Measurements from ENCODE around the gene DIAPH3.

DIAPH3 gene

DNA sequence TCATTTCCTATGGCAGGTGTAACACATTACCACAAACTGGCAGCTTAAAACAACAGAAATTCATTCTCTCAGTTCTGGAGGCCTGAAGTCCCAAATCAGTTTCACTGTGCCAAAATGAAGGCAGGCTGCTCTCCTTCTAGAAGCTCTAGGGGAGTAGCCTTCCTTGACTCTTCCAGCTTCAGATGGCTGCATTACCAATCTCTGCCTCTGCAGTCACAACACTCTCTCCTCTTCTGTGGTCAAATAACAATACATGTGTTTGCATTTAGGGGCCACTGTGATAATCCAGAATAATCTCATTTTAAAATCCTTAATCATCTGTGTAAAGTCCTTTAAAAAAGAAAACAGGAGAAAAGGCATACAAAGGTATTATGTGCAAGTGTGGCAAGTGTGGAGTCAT, 7.8 kb downstream of the DIAPH3 start:
- DNase-seq: no peak

- DNase-seq: no peak
These were observed 10.8 kb downstream of the DIAPH3 start for GRCh38 chr13:60152904-60153303.

DNA sequence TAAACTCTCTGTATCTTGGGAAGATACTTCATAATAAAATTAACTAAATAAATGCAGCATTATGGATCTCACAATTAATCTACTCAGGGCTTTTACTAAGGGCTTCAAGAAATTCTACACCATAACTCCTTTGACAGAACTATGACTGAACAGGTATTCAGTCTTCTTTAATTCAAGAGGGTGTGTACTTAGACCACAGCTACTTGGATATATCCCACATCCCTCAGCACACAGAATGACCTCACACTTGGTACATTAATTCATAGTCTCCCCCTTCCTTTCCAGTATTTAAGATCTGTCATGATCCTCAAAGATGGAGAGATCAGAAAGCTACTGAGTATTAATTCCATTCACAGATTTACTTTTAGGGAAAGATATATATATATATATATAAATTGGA, 11.6 kb downstream of the DIAPH3 start:
- no peak for DNase-seq

- no peak for DNase-seq
These were observed 13.2 kb downstream of the DIAPH3 start for GRCh38 chr13:60150538-60150937.

DNA sequence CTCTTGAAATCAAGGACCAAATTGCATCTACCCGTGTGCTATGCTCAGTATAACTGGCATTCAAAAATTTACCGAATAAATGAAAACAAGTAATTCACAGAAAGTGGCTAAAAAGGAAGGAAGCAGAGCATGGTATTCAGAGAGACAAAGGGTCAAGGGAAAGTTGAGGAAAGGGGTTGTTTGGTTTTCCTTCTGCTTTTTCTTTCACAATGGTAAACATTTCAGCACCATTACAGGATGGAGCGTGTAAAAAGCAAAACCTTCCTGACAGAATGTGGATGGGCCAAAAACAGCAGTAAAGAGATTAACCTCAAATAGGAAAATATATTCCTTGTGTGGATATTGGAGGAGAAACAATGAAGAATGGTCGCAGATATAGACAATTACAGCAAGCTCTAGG, 14.8 kb downstream of the DIAPH3 start:
- no peak for DNase-seq

DNA sequence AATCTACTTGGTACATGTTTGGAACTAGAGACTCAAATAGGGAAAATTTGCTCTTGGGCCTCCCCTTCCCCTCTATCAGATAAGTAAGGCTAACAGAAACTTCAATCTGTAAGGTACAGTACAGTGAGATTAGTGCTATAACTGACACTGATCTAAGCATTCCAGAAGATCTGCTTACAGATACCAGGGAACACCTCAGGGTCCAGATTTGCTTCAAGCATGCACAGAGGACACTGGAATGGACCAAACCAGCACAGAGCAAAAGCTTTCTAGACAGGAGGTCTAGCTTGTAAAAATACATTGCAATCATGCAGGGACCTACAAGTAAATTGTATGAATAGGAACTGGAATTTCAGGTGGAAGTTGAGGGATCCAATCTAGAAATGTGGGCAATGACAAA, 16.4 kb downstream of the DIAPH3 start:
- no peak for DNase-seq

DNA sequence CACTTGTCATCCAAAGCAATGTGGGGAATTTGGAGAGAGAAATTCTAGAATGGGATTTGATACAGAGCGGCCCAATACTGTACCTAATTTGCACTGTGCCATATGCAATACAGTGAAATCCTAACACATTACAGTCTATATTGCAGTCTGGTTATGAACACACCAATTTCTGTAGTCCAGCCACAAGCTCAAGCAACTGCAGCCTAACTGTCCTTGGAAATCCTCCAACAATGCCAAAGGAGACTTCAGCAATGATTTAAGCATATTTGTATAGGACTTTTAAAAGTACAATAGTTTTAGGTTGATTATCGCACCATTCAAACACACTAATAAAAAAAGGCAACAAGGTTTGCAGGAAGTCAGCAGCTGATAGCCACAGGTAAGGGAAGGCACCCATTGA, 17.3 kb downstream of the DIAPH3 start:
- DNase-seq: no peak

DNA sequence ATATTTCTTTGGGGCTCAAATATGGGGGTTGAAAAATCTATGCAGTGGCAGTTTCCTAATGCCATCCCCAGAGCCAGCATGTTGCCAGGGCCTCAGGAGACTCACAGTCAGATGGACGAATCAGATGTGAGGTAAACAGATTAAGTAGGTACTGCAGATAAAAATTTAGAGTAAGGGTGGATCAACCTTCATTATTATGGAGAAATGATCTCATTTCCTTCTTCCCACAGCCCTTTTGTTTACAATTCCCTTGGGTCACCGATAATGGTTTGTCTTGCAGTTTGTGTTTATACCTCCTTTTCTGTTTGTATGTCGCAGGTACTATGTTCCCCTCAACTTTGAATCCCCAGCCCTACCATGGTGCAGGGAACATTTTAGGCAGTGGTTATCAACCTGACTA, 20.0 kb downstream of the DIAPH3 start:
- no peak for DNase-seq

GRCh38 chr13:60139272-60139671, 24.5 kb downstream of the DIAPH3 start:
- no peak for DNase-seq

DNA sequence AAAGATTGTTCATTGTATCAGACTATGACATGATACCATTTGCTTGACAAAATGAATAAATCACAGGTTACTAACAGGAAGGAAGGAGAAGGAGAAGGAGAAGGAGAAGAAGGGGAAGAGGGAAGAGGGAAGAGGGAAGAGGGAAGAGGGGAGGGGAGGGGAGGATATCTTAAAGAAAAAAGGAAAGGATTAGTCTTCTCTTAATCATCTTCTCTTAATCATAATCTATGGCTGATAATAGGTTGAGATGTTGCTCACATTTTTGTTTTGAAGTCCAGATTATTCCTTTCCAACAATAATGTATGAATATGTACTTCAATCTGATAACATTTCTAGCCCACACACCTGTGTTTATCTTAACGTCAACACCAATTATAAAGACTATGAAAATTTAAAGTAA, 25.1 kb downstream of the DIAPH3 start:
- no peak for DNase-seq

GRCh38 chr13:60137911-60138560, 25.7 kb downstream of the DIAPH3 start:
- no peak for DNase-seq

DNA sequence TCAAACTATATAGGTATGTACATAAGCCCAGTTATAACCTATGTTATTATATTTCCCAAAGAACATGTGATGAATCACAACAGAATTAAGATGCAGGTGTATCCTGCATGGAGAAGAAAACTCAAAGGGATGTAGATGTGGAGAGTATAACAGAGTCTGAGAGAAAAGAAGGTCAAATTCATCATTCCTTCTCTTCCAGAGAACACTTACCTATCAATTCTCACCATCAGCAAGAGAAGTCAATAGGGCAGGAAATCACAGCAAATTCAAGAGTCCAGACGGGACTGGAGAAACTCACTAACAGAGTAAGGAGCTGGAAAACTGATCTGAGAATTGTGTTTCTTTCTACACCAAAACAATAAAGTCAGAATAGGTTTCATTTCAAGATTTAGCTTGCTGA, 28.4 kb downstream of the DIAPH3 start:
- DNase-seq: no peak

GRCh38 chr13:60134376-60134775, 29.4 kb downstream of the DIAPH3 start:
- peak in 1 of 2 donors; percentile 2 for DNase-seq

GRCh38 chr13:60121337-60121687, 42.4 kb downstream of the DIAPH3 start:
- no peak for DNase-seq

- no peak for DNase-seq
These were observed 43.0 kb downstream of the DIAPH3 start for GRCh38 chr13:60120617-60121336.

DNA sequence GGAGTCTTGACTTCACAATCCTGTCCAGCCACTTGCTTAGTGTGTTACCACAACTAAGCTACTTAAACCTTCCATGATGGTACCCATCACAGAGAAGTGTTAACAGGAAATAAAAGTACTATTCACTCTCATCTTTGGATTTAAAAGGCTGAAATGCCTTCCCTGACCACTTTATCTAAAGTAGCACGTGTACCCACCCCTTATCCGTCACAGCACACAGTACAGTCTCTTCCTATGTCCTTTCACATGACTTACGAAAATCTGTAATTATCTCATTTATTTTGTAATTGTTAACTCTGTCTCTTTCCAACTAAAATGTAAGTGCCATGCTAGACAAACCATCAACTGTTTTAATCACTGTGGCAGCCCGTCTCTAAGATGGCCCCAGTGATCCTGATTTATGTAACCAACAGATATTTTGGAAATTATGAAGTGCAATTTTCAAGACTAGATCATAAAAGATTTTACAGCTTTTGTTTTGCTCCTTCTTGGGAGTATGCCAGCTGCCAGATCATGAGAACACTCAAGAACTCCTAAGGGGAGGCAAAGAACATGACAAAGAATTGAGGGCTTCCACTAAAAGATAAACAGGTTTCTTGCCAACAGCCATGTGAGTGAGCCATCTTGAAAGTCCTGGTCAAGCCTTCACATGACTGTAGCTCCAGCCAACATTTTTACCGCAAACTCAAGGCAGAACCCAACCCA, 44.9 kb downstream of the DIAPH3 start:
- DNase-seq: no peak

GRCh38 chr13:60114499-60115028, 49.2 kb downstream of the DIAPH3 start:
- DNase-seq: no peak

DNA sequence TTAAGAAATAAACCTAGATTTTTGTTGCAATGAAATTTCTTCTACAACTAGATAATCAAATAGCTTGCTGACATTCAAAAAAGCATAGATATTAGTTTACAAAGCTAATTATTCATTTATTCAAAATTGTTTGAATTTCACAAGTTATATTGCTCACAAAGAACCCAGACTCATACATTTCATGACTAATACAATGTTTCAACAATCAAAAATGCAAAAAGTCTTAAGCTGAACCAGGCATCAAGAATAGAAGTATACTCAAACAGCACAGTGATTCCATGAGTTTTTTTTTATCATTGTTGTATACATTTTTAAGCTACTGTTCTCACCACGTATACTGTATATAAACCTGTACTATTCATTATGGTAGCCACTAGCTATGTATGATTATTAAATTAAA, 51.0 kb downstream of the DIAPH3 start:
- DNase-seq: no peak

GRCh38 chr13:60111691-60112090, 52.0 kb downstream of the DIAPH3 start:
- no peak for DNase-seq

GRCh38 chr13:60109285-60109684, 54.4 kb downstream of the DIAPH3 start:
- DNase-seq: no peak

- DNase-seq: no peak
These were observed 55.1 kb downstream of the DIAPH3 start for GRCh38 chr13:60108589-60108988.

DNA sequence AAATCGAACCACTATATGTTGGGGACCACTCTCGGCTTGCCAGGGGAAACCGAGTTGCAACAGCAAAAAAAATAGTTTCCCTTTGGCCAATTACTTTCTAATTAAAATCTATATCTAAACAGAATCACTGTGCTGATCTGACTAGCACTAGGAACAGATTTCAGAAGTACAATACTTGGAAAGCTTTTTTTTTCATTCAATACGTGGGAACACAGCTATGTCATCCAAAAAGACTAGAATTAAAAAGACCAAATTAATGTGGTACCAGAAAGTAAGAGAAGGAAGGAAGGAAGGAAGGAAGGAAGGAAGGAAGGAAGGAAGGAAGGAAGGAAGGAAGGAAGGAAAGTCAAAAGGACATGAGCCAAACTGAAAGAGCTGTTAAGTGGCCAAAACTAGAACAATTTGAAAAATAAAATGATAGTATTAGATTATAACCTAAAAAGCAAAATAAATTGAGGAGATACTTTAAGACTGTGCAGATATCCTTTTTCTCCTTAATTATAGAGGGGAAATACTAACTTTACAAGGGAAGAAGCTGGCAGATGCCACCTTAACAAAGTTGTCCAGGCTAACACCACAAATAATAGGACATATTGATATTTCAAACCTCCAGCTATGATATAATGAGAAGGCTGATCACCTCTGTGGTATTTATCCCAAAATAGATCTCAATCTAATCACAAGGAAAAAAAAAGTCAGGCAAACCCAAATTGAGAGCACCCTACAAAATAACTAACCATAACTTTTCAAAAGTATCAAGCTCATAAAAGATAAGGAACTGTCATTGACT, 63.9 kb downstream of the DIAPH3 start:
- DNase-seq: no peak

DNA sequence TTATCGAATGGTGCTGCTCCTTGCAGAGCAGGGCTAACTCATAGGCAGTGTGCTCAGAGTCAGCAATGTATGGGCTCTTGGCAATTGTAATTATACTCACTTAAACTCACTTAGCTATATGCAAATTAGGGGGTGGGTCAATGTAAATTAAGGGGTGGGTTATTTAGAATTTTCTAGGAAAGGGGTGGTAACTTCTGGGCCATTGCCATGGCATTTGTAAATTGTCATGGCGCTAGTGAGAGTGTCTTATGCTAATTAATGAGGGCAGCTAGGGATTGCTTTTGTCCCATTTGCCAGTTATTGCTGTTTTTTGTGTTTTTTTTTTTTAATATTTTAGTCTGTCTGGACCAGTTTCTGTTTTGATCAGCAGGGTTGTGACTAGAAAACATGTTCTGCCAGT, 68.4 kb downstream of the DIAPH3 start:
- no peak for DNase-seq
